ENCODE results near the gene USE1. TPM values are rescaled to one million over a fixed set of nuclear protein-coding genes. Genes with fewer than 3 reads are reported as not detected.
A peak's percentile ranks its signal among the peaks of the same experiment; 100 is the strongest.

The USE1 gene
- polyA plus RNA-seq, 2 of the 4 experiments (the other 2 are of a cell fraction): 10.1 to 16.5 TPM

- Histone ChIP-seq H3K9me3 (no peaks in the 10 kb centered on the region), H3K4me2 (peak overlapping the region; percentile 100), H3K4me1 (peaks cover 63% of the 10 kb centered on the region), H3K4me3 (peak overlapping the region; percentile 88), H3K27ac (peak overlapping the region; percentile 99 to 100)
- FAIRE-seq: no peak
- peak; percentile 68 to 69 for ATAC-seq
- ChIA-PET CTCF (interaction anchor here (0.6 to 10.0 kb wide), 16 partner anchors 7 to 167 kb away, joined by 3 to 62 read pairs (median 4); partner anchors contain the start of genes ANKLE1, OCEL1 and USHBP1), POLR2A (interaction anchor here (1.2 to 2.0 kb wide), 3 partner anchors 10 to 31 kb away, joined by 7 to 18 read pairs (median 16); partner anchors contain the start of genes BABAM1, OCEL1 and USE1)
- TF ChIP-seq POLR2A (IDR thresholded peaks at IDR 0.05; ENCODE audit: low read length): peak; percentile 34
- TF ChIP-seq JUN (IDR thresholded peaks at IDR 0.05): peak in 1 of 2 experiments; percentile 61; a peak in 2 of 5 replicates
- no peak for TF ChIP-seq FOSB (CRISPR knock-in tag; IDR thresholded peaks at IDR 0.05)
- 0% methylated on average over 2 of the region's 27 CpGs for WGBS (ENCODE audit: missing lambda C conversion rate)
- peak in 1 of 2 experiments; percentile 88 for DNase-seq (ENCODE audit: low read depth in 1 of 2, low spot score in 1 of 2)
These were observed 21.0 kb downstream of the USE1 start for GRCh38 chr19:17235971-17236777.

- 73% methylated on average over 16 of the region's 18 CpGs for WGBS (ENCODE audit: missing lambda C conversion rate)
- ATAC-seq (peak in 1 of 2 experiments; percentile 6; a peak in 2 of 6 replicates), FAIRE-seq (no peak), DNase-seq (ENCODE audit: low read depth in 1 of 2, low spot score in 1 of 2) (no peak)
- Histone ChIP-seq H3K4me1 (peaks cover 71% of the 10 kb centered on the region), H3K4me3 (peak overlapping the region; percentile 88; the same call in 1 of the 3 replicates), H3K27ac (peak overlapping the region; percentile 99 to 100), H3K4me2 (peak overlapping the region; percentile 100), H3K9me3 (no peaks in the 10 kb centered on the region)
- POLR2A ChIA-PET: interaction anchor here (1.2 kb wide), 1 partner anchor 30 kb away, joined by 7 read pairs; the partner anchor contains the start of gene BABAM1
- TF ChIP-seq ZFP36 (IDR thresholded peaks at IDR 0.05; ENCODE audit: borderline replicate concordance, partially characterized antibody) (no peak), ESRRA (IDR thresholded peaks at IDR 0.05; ENCODE audit: borderline replicate concordance, low read length) (no peak)
- TF ChIP-seq, protein P1, sequence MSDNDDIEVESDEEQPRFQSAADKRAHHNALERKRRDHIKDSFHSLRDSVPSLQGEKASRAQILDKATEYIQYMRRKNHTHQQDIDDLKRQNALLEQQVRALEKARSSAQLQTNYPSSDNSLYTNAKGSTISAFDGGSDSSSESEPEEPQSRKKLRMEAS (IDR thresholded peaks at IDR 0.05): 0 out of 2 replicates have a peak, but pooled peaks have one; percentile 32
- CTCF ChIA-PET: interaction anchor here (0.6 to 10.0 kb wide), 3 partner anchors 23 to 89 kb away, joined by 3 to 62 read pairs (median 8); no protein-coding TSS in a partner anchor
These were observed 21.8 kb downstream of the USE1 start for GRCh38 chr19:17236811-17237543.

DNA sequence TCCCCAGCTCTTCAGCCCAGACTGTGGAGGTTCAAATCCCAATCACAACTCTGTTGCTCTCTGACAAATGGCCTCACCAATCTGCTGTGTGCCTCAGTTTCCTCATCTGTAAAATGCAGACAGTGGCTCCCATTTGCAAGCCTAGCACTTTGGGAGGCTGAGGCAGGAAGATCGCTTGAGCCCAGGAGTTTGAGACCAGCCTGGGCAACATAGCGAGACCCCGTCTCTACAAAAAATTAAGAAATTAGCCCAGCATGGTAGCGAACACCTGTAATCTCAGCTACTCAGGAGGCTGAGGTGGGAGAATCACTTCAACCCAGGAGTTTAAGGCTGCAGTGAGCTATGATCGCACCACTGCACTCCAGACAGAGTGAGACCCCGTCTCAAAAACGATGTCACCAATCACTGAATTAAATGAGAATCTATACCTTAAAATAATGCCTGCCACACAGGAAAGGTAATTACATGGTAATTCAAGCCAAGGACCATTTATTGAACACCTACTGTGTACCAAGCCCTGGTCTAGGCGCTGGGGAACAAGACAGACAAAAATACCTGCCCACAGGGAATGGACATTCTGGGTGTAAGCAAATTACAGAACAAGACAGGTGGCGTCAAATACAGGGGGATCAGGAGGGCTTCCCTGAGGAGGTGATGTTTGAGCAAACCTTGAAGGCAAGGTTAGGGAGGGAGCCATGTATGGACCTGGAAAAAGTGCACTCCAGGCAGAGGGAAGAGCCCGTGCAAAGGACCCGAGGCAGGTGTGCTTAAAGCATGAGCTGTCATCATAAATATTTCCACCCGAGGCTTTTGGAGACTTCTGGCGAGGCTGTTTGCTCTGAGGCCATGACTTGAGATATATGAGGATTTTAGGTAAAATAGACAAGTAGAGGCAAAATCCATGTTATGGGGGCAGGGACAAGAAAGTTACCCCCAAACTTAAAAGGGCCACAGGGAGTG lies 22.9 kb downstream of the USE1 start:
- peak; percentile 64 for TF ChIP-seq ZFP36 (IDR thresholded peaks at IDR 0.05; ENCODE audit: borderline replicate concordance, partially characterized antibody)
- TF ChIP-seq, protein P2, sequence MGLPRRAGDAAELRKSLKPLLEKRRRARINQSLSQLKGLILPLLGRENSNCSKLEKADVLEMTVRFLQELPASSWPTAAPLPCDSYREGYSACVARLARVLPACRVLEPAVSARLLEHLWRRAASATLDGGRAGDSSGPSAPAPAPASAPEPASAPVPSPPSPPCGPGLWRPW (IDR thresholded peaks at IDR 0.05): no peak
- Histone ChIP-seq H3K4me1 (peaks cover 81% of the 10 kb centered on the region), H3K27ac (peak overlapping the region in 1 of 2 experiments; percentile 99; a peak in 3 of 6 replicates), H3K9me3 (no peaks in the 10 kb centered on the region), H3K4me3 (no peak overlapping the region), H3K4me2 (no peak overlapping the region)
- ChIA-PET CTCF (interaction anchor here (1.3 to 10.0 kb wide), 4 partner anchors 12 to 45 kb away, joined by 3 to 62 read pairs (median 6); partner anchors contain the start of gene OCEL1), POLR2A (interaction anchor here (0.6 kb wide), 1 partner anchor 12 kb away, joined by 4 read pairs; the partner anchor contains the start of gene OCEL1)
- no peak for ATAC-seq
- 81% methylated on average over 13 of the region's 13 CpGs for WGBS (ENCODE audit: missing lambda C conversion rate)
- FAIRE-seq: no peak
- no peak for DNase-seq (ENCODE audit: low read depth in 1 of 2, low spot score in 1 of 2)

DNA sequence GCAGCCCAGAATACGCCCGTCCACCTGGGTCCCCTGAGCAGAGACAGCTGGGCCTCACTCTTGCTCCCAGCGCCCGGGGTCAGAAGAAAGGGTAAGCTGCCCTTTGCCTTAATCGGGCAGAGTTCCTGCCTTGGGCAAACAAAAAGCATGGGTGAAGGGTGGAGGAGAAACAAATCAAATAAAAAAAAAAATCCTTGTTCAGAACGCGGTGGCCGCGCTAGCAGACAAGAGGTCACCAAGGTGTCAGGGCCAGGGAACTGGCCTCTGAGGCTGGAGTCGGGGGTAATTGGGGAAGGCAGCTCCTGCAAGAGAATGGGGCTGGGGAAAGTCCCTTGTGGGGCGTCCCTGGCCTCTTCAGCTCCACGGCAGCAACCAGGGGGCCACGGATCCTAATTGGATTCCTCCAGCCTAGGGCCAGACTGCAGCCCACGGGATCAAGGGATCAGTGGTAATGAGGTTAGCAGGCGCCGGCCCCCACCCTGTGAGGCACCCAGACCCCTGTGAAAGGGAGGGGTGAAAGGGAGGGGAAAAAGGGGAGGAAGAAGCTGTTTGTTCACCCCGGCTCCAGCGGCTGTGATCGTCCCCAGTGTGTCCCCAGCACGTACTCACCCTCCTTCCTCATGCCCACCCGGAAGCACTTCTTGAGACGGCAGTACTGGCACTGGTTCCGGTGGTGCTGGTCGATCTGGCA lies 25.1 kb downstream of the USE1 start:
- ATAC-seq (peak in 1 of 2 experiments; percentile 11; a peak in 3 of 6 replicates), DNase-seq (ENCODE audit: low read depth in 1 of 2, low spot score in 1 of 2) (peak in 1 of 2 experiments; percentile 77), FAIRE-seq (no peak)
- Histone ChIP-seq H3K4me2 (peak overlapping the region; percentile 90), H3K9me3 (no peaks in the 10 kb centered on the region), H3K4me1 (peaks cover 71% of the 10 kb centered on the region), H3K4me3 (0 out of 3 replicates have a peak overlapping the region, but pooled peaks have one; percentile 11), H3K27ac (peak overlapping the region; percentile 92 to 96)
- ChIA-PET CTCF (interaction anchor here (0.6 to 10.0 kb wide), 3 partner anchors 19 to 477 kb away, joined by 3 to 62 read pairs (median 3); no protein-coding TSS in a partner anchor), POLR2A (no interaction called here)
- TF ChIP-seq EHF (CRISPR knock-in tag; IDR thresholded peaks at IDR 0.05): no peak
- no peak for TF ChIP-seq HOXA7 (CRISPR knock-in tag; IDR thresholded peaks at IDR 0.05)
- no peak for TF ChIP-seq RAD21 (conservative IDR thresholded peaks at IDR 0.05 in 1 of 2, IDR thresholded peaks at IDR 0.05 in 1 of 2)
- no peak for TF ChIP-seq TFCP2L1 (CRISPR knock-in tag; IDR thresholded peaks at IDR 0.05)
- TF ChIP-seq NPAS2 (CRISPR knock-in tag; IDR thresholded peaks at IDR 0.05; ENCODE audit: borderline replicate concordance): no peak
- no peak for TF ChIP-seq ELK1 (IDR thresholded peaks at IDR 0.05; ENCODE audit: low read depth, low read length)
- no peak for TF ChIP-seq CBX2 (IDR thresholded peaks at IDR 0.05; ENCODE audit: borderline replicate concordance, low read depth)
- TF ChIP-seq HEYL (CRISPR knock-in tag; IDR thresholded peaks at IDR 0.05): no peak
- TF ChIP-seq BCL3 (IDR thresholded peaks at IDR 0.05): no peak
- TF ChIP-seq, protein P2 (IDR thresholded peaks at IDR 0.05): no peak
- TF ChIP-seq JUNB (IDR thresholded peaks at IDR 0.05): no peak
- WGBS (ENCODE audit: missing lambda C conversion rate): 7% methylated on average over 23 of the region's 24 CpGs
